ENCODE data around the gene TP73. TPM values are rescaled to one million over a fixed set of nuclear protein-coding genes. Genes with fewer than 3 reads are reported as not detected.

TP73 gene
- total and polyA plus RNA-seq, 8 donors, result 1.6 to 2.7 (median 2.0) TPM

DNA sequence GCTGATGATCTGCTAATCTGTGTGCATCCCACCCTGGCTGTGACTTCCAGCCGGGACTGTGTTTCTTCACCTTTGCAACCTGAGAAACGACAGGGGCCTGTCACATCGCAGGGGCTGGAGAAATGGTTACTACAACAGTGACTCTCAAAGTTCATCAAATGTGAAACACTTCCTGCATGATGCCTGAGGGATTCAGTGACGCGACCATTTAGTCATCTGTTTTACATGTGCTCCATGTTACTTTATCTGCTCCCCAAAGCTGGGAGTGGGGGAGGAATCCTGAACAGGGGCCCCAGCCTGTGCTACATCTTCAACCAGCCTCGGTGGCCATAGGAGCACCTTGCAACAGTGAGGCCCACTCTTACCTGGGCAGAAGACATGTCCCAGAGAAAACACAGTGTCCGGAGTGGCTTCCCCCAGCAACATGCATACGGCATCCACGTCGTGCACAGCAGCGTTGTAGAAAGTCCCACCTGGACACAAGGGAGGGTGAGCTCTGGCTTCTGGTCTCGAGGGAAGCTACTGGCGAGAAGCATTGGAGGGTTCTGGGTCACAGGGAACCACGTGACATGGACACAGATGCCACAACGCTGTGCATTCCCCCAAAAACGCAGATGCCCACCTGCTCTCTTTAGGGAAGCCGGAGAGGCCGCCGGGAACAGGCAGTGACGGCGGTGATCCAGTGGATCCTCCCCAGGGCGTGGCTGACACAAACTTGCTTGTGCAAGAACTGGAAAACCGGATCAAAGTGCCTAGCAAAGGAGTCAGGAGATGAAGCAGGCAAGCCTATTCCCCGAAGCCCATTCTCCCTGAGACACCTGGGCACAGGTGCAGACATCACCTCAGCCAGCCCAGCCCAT is 90.4 kb downstream of the TP73 start:
- no peaks in the 10 kb centered on the region for H3K9me3 ChIP-seq
- DNase-seq (peak in 1 of 4 donors; percentile 41), ATAC-seq (no peak)
- TF ChIP-seq, protein P1, sequence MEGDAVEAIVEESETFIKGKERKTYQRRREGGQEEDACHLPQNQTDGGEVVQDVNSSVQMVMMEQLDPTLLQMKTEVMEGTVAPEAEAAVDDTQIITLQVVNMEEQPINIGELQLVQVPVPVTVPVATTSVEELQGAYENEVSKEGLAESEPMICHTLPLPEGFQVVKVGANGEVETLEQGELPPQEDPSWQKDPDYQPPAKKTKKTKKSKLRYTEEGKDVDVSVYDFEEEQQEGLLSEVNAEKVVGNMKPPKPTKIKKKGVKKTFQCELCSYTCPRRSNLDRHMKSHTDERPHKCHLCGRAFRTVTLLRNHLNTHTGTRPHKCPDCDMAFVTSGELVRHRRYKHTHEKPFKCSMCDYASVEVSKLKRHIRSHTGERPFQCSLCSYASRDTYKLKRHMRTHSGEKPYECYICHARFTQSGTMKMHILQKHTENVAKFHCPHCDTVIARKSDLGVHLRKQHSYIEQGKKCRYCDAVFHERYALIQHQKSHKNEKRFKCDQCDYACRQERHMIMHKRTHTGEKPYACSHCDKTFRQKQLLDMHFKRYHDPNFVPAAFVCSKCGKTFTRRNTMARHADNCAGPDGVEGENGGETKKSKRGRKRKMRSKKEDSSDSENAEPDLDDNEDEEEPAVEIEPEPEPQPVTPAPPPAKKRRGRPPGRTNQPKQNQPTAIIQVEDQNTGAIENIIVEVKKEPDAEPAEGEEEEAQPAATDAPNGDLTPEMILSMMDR (IDR thresholded peaks at IDR 0.05), result no peak
- intact Hi-C loops (cut with DNase I), result no loop called here
- H3K4me1 ChIP-seq, result peaks cover 4 to 28% of the 10 kb centered on the region in 2 donors
- peaks cover 0 to 5% of the 10 kb centered on the region in 2 donors for H3K27me3 ChIP-seq
- H3K27ac ChIP-seq, result no peak overlapping the region
- H3K36me3 ChIP-seq, result peaks cover 0 to 38% of the 10 kb centered on the region in 2 donors
- no peak overlapping the region for H3K4me3 ChIP-seq

DNA sequence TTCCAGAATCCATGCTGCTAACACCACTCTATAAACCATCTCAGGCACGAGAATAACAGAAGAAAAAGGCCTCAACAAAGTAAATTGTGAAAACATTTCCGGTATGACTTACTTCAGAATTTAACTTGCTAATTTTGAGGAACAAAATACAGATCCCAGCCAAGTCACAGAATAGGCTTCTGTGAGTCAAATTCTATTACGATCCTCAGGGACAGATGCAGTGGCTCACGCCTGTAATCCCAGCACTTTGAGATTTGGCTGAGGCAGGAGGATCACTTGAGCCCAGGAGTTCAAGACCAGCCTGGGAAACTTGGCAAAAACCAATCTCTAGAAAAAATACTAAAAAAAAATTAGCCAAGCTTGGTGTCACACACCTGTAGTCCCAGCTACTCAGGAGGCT is 91.1 kb downstream of the TP73 start:
- H3K36me3 ChIP-seq, result peaks cover 0 to 31% of the 10 kb centered on the region in 2 donors
- H3K4me3 ChIP-seq, result no peak overlapping the region
- no peak for DNase-seq
- H3K27ac ChIP-seq, result no peak overlapping the region
- ATAC-seq, result no peak
- H3K9me3 ChIP-seq, result no peaks in the 10 kb centered on the region
- TF ChIP-seq, protein P1 (IDR thresholded peaks at IDR 0.05), result no peak
- peaks cover 0 to 5% of the 10 kb centered on the region in 2 donors for H3K27me3 ChIP-seq
- intact Hi-C loops (cut with DNase I), result no loop called here
- H3K4me1 ChIP-seq, result peaks cover 6 to 32% of the 10 kb centered on the region in 2 donors

DNA sequence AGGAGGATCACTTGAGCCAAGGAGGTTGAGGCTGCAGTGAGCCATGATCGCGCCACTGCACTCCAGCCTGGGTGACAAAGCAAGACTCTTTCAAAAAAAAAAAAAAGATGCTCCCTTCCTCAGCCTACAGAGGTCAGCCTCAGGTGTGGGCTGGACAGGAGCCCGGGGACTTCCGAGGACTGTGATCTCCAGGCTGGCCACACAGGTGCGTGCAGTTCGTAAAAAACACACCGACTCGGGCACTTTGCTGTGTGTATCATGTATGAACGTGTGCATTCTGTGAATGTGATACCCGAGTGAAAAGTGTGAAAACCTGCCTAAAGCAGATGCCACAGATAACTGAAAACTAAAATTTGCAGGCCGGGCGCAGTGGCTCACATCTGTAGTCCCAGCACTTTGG is 91.5 kb downstream of the TP73 start:
- H3K4me1 ChIP-seq, result peaks cover 6 to 32% of the 10 kb centered on the region in 2 donors
- ATAC-seq (no peak), DNase-seq (peak in 1 of 4 donors; percentile 27)
- peaks cover 0 to 5% of the 10 kb centered on the region in 2 donors for H3K27me3 ChIP-seq
- TF ChIP-seq, protein P1 (IDR thresholded peaks at IDR 0.05), result no peak
- no peak overlapping the region for H3K4me3 ChIP-seq
- peaks cover 0 to 27% of the 10 kb centered on the region in 2 donors for H3K36me3 ChIP-seq
- no peaks in the 10 kb centered on the region for H3K9me3 ChIP-seq
- intact Hi-C loops (cut with DNase I), result no loop called here
- H3K27ac ChIP-seq, result no peak overlapping the region

DNA sequence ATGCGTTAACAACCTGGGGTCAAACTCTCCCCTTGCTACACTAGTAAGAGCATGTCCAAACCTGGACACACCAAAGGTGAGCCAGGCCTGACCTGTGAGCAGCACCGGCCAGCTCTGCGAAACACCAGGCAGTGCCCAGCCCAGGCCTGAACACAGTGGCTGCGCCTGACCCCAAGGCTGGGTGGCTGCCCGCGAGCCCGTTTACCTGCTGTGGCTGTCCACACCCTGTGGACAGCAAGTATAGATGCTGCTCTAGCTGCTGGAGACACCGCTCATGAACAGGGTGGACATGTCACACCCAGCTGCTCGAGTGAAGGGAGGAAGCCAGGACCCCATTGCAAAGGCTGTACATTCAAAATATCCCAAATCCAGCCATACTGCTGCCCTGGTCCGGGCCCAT is 92.3 kb downstream of the TP73 start:
- Histone ChIP-seq H3K9me3 (no peaks in the 10 kb centered on the region), H3K27me3 (peaks cover 0 to 5% of the 10 kb centered on the region in 2 donors), H3K4me3 (no peak overlapping the region), H3K36me3 (peaks cover 0 to 24% of the 10 kb centered on the region in 2 donors), H3K4me1 (peaks cover 6 to 32% of the 10 kb centered on the region in 2 donors), H3K27ac (no peak overlapping the region)
- ATAC-seq, result no peak
- TF ChIP-seq, protein P1 (IDR thresholded peaks at IDR 0.05), result no peak
- intact Hi-C loops (cut with DNase I), result no loop called here
- DNase-seq, result peak in 1 of 4 donors; percentile 80

DNA sequence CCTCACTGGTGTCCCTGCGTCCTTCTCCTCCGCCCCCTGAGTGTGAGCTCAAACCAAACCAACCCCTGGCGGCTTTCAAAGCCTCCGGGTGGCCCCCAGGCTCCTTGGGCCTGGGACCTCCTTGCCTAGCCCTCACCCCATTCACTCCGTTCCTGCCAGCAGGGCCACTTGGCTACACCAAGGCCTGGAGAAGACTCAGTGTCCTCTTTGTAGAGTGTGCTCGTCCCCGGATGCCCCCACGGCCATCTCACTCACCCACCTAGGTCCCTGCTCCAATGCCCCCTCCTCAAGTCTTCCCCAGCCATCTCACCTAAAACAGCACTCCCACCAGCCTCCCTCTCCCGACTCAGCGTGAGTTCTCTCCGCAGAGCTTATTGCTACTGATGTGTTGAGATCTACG is 92.8 kb downstream of the TP73 start:
- TF ChIP-seq, protein P1 (IDR thresholded peaks at IDR 0.05), result no peak
- ATAC-seq (no peak), DNase-seq (peak in 1 of 4 donors; percentile 44)
- Histone ChIP-seq H3K27ac (no peak overlapping the region), H3K9me3 (no peaks in the 10 kb centered on the region), H3K36me3 (peaks cover 0 to 24% of the 10 kb centered on the region in 2 donors), H3K4me1 (peaks cover 6 to 32% of the 10 kb centered on the region in 2 donors), H3K4me3 (no peak overlapping the region), H3K27me3 (peaks cover 0 to 5% of the 10 kb centered on the region in 2 donors)
- intact Hi-C loops (cut with DNase I), result no loop called here
